ENCODE data around the gene EDARADD. TPM values are rescaled to one million over a fixed set of nuclear protein-coding genes. Genes with fewer than 3 reads are reported as not detected.
"Not testable (repeated sequence)": the region's sequence is repeated elsewhere in the genome, so short reads cannot be mapped to it uniquely, and the experiment has no call there.

The EDARADD gene
- 0.20 TPM for total RNA-seq

GRCh38 chr1:236393681-236394481, at the start of gene EDARADD:
Gene EDARADD, plus strand, starts transcription at chr1:236394286. Its CDS starts 159 bp downstream, at chr1:236394445.
- no peak for ATAC-seq
- no peak for DNase-seq (ENCODE audit: low spot score)

DNA sequence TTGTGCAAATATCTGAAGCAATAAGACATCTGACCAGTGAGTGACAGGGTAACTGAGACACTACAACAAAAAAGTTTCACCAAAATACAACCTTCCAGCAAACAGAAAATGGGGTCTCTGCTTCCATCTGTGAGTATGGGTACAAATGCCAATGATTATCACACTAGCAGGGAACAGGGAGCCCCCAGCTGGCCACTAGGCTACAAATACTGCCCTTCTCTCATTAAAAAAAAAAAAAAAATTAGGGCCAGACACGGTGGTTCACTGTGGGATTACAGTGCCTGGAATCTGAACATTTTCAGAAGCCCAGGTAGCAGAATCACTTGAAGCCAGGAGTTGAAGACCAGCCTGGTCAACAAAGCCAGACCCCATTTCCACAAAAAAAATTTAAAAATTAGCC, 48.4 kb upstream of the EDARADD start:
- ATAC-seq (peak; percentile 75), DNase-seq (ENCODE audit: low spot score) (no peak)

GRCh38 chr1:236348071-236348470, 46.0 kb upstream of the EDARADD start:
- DNase-seq (ENCODE audit: low spot score) (no peak), ATAC-seq (no peak)

DNA sequence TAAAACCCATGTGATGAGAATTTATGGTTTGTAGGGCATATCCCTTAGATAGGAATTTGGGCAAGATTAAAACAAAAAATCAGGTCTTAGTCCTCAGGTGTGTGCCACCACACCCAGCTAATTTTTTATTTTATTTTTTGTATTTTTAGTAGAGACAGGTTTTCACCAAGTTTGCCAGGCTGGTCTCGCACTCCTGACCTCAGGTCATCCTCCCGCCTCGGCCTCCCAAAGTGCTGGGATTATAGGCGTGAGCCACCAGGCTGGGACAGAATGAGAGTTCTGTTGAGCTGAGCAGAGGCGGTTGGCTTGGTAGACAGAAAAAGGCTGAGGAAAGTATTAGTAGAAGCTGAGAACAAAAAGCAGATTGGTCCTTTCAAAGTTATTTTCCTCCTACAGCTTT, 43.8 kb upstream of the EDARADD start:
- DNase-seq (ENCODE audit: low spot score): no peak
- ATAC-seq: no peak

DNA sequence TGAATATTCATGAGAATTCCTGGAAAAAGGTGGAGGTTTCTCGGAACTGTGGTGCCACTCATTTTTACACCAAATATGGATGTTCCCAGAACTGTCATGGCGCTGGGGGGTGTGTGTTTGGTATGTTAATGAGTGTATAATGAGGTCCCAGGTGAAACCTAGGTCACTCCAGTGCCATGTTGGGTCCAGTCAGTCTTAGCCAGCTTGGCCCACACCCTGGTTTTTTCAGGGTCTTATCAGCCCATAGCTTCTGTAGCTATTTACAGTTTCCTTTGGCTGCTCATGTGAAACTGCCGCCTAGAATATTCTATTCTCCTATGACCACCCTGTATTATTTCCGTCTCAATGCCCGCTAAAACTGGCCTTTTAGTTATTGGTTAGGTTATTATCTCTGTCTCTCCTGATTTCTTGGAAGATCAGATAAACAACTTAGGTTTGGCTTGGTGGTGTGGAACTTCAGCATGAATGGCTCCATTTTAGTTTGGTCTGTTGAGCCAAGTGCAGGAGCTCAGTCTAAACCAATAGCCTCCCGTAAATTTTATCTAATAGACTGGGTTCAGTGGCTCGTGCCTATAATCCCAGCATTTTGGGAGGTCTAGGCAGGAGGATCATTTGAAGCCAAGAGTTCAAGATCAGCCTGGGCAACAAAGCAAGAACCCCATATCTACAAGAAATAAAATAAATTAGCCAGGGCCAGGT, 42.1 kb upstream of the EDARADD start:
- DNase-seq (ENCODE audit: low spot score) (no peak), ATAC-seq (no peak)

- not testable (repeated sequence) for DNase-seq (ENCODE audit: low spot score); ATAC-seq
These were observed 41.3 kb upstream of the EDARADD start for GRCh38 chr1:236352747-236353146.

DNA sequence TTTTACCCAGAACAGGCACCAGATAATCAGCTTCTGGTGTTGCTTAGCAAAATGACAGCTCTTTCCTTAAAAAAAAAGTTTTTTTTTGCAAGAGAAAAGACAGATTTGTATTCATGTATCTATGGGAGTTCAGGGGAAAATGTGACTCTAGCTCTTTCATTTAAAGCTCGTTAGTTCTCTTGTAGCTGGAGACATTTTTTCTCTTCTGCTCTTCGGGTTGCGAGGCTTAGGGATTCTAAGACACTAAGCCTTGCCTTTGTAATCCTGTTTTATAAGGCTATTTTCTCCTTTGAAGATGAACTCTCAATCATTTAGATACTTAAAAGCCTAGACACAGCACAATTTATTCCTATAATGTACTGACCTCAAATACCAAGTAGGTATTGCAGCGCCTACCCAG, 40.3 kb upstream of the EDARADD start:
- ATAC-seq (no peak), DNase-seq (ENCODE audit: low spot score) (no peak)

DNA sequence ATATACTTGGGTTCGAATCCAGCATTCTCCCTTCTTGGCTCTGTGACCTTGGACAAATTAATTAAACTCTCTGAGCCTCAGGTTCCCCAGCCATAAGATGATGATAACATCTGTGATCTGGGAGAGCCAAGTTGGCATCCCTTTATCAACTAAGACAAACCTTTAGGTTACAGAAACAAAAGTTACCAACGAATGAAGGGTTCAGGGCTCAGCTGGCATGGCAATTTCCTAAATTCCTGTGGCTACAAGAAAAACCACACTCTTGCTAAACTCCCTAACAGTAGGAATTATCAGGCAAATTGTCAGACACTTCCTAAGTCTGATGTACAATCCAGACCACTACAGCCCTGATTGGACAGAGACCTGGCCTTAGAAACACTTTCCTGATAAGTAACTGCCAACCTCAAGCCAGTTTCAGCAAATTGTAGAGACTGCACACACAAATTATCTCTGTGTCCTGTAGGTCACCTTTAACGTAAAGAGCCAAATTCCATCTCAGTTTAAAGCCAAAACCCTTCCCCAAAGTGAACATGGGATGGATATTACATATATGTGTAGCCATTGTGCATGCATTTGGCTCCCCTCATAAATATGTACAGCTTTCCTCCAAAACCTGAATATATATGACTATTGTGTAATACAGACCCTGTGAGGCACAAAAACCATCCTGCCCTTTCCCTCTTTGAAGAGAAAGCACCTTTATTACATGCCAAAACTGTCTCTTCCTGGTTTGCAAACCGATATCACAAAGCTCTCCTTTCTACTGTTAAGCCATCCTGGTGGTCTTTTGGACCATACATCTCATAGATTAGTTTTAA, 39.5 kb upstream of the EDARADD start:
- ATAC-seq (no peak), DNase-seq (ENCODE audit: low spot score) (no peak)

- DNase-seq (ENCODE audit: low spot score) (no peak), ATAC-seq (no peak)
These were observed 37.9 kb upstream of the EDARADD start for GRCh38 chr1:236356141-236356540.

DNA sequence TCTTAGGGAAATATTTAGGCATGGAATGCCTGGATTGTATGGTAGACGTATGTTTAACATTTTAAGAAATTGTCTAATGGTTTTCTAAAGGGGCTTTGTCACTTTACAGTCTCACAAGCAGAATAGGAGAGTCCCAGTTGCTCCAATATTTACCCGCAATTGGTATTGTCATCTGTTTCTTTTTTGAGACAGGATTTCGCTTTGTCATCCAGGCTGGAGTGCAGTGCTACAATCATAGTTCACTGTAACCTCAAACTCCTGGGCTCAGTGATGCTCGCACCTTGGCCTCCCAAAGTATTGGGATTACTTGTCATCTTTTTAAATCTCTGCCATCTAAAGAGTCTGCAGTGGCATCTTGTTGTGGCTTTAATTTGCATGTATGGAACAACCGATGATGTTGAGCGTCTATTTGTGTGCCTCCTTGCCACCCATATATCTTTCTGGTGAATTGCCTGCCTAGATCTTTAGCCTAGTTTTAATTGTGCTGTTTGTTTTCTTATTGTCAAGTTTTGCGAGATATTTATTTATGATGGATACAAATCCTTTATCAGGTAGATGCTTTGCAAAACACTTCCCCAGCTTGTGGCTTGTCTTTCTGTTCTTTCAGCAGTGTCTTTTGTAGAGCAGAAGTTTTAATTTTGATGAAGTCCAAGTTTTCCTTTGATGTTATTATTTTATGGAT, 32.0 kb upstream of the EDARADD start:
- DNase-seq (ENCODE audit: low spot score): no peak
- no peak for ATAC-seq

DNA sequence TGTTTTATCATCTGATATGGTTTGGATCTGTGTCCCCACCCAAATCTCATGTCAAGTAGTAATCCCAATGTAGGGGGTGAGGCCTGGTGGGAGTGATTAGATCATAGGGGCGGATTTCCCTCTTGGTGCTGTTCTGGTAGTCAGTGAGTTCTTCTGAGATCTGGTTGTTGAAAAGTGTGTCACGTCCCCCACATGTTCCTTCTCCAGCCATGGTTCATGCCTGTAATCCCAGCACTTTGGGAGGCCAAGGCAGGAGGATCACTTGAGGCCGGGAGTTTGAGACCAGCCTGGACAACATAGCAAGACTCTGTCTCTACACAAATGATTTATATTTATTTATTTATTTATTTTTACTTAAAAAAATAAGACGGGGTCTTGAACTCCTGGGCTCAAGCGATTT, 30.8 kb upstream of the EDARADD start:
- DNase-seq (ENCODE audit: low spot score): no peak
- no peak for ATAC-seq

DNA sequence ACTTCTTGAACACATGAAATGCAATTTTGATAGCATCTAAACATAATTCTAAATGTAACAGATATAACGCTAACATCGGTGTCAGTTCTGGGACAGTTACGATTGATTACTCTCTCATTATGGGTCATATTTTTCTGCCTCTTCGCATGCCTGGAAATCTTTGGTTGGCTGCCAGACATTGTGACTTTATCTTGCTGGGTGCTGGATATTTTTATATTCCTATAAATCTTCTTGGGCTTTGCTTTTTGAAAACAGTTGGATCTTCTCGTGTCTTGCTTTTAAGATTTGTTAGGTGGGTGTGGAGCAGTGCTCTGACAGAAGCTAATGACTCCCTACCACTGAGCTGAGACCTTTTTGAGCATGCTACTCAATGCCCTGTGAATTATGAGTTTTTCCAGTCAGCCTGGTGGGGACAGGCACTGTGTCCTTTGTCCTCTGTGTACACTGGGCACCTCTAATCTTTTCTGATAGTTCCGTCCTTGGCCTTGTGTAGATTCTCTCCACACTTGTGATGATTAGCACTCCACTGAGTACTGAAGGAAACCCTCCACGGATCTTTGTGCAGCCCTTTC, 28.0 kb upstream of the EDARADD start:
- peak; percentile 19 for ATAC-seq
- DNase-seq (ENCODE audit: low spot score): no peak

DNA sequence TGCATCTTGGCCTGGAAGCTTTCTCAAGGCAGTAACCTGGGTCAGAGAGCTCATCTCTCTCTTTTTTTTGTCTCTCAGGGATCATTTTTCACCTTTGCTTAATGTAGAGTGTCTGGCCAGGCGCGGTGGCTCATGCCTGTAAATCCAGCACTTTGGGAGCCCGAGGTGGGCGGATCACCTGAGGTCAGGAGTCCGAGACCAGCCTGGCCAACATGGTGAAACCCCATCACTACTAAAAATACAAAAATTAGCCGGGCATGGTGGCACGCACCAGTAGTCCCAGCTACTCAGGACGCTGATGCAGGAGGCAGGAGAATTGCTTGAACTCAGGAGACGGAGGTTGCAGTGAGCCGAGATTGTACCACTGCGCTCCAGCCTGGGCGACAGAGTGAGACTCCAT, 27.4 kb upstream of the EDARADD start:
- DNase-seq (ENCODE audit: low spot score); ATAC-seq: not testable (repeated sequence)

GRCh38 chr1:236370420-236370819, 23.7 kb upstream of the EDARADD start:
- DNase-seq (ENCODE audit: low spot score): no peak
- ATAC-seq: no peak

- no peak for DNase-seq (ENCODE audit: low spot score)
- ATAC-seq: no peak
These were observed 23.0 kb upstream of the EDARADD start for GRCh38 chr1:236371083-236371482.

- no peak for DNase-seq (ENCODE audit: low spot score)
- no peak for ATAC-seq
These were observed 16.1 kb upstream of the EDARADD start for GRCh38 chr1:236377832-236378535.

DNA sequence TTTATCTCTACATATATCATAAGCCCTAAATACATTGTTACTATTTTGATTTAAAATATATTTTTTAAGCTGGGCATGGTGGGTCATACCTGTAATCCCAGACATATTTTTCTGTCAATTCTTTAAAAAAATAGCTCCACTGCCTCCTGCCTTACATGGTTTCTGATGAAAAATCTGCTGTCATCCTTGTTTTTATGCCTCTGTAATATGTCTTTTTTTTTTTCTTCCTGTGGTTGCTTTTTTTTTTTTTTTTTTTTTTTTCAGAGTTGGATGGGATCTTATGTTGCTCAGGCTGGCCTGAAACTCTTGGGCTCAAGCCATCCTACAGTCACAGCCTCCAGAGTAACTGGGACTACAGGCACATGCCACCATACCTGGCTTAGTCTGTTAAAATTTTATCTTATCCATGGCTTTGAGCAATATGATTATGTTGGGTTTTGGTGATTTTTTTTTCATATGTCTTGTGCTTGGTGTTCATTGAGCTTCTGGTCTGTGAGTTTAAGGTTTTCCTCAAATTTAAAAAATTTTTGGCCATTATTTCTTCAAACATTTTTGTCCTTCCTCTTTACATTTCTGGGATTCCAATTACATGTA, 12.4 kb upstream of the EDARADD start:
- no peak for DNase-seq (ENCODE audit: low spot score)
- ATAC-seq: no peak

DNA sequence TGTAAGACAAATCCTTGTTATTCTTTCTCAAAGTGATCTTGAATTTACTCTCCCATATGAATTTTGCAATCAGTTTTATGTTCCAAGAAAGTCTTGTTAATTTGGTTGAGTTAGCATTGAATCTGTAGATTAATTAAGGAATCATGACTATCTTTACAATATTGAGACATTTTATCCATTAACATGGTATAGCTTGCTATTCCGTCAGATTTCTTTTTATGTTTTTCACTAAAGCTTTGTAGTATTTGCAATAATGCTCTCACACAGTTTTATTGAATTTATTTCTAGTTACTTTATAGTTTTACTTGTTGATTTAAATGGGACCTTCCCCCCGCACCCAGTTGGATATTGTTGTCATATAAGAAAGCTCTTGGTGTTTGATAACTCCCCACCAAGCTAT, 5.8 kb upstream of the EDARADD start:
- ATAC-seq: no peak
- no peak for DNase-seq (ENCODE audit: low spot score)

DNA sequence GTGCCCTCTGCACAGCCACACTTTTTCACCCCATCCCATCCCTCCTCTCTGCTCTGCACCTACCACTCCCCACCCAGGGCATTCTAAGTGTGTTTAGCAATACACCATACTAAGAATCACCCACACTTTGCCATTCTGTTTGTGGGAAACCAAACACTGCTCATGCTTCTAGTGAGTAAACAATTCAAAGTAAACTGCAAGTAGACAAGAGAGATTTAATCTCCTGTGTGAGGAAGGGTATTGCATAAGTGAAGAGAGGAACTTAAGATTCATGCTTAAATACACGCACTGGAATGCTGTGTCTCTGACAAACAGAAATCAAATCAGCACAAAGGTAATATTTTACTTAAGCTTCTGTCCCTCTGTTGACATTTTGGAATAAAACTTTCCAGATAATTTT, 4.8 kb upstream of the EDARADD start:
- no peak for ATAC-seq
- DNase-seq (ENCODE audit: low spot score): no peak

- DNase-seq (ENCODE audit: low spot score) (no peak), ATAC-seq (no peak)
These were observed 3.1 kb upstream of the EDARADD start for GRCh38 chr1:236391008-236391407.
